GM10248 (cell line): Measurements from ENCODE around the gene FOS.
A peak's percentile ranks its signal among the peaks of the same experiment; 100 is the strongest.

ENCODE experiments used
- CTCF ChIA-PET: fragments of 300-600 bp; sonication (Branson Sonifier 250); formaldehyde crosslinking; extraction: SDS; loops from one replicate; lab custom pipeline; 2021; ENCODE audit warnings: antibody characterized with exemption; lab: Yijun Ruan, JAX
- POLR2A ChIA-PET: fragments of 350-650 bp; sonication (Branson Sonifier 250); formaldehyde crosslinking; extraction: SDS; loops from one replicate; lab custom pipeline; 2020; ENCODE audit warnings: antibody characterized with exemption; lab: Yijun Ruan, JAX
- DNase-seq: peaks from one replicate; pipeline ENCODE4 v3.0.0; 2012; ENCODE audit errors: extremely low spot score
- TF ChIP-seq, protein P1 (sequence below): IDR thresholded peaks from 2 replicates; pipeline ENCODE4 v1.5.1; 2012; ENCODE audit warnings: mild to moderate bottlenecking, low read depth; ENCODE audit errors: extremely low read depth, missing control alignments, control extremely low read depth

The FOS gene

DNA sequence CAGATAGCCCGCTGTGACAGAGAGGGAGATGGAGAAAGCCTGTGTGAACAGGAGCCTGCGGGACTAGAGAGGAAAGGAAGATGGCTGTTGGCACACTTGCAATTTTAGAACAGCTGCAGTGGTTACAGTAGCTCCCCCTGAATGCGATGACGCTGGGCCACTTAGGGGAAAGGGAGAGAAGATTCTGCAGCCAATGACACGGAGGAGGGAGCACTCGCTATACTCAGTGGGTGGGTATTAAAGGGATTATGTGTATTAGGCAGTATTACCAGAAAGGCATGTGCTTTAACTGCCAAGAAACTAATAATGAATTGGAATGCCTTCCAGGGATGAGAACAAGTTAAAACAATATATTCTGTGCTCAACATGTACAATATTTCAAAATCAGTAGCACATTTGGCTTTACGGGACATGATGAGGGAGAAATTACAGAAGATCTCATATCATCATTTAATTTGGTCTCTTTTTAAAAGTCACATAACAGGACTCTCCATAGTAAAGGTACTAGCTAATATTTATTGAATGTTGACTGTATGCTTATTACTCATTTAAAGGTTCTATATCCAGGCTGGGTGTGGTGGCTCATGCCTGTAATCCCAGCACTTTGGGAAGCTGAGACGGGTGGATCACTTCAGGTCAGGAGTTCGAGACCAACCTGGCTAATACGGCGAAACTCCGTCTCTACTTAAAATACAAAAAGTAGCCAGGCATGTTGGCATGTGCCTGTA, 35.9 kb upstream of the FOS start:
- DNase-seq, result no peak
- ChIA-PET CTCF (no interaction called here), POLR2A (no interaction called here)
- TF ChIP-seq, protein P1, sequence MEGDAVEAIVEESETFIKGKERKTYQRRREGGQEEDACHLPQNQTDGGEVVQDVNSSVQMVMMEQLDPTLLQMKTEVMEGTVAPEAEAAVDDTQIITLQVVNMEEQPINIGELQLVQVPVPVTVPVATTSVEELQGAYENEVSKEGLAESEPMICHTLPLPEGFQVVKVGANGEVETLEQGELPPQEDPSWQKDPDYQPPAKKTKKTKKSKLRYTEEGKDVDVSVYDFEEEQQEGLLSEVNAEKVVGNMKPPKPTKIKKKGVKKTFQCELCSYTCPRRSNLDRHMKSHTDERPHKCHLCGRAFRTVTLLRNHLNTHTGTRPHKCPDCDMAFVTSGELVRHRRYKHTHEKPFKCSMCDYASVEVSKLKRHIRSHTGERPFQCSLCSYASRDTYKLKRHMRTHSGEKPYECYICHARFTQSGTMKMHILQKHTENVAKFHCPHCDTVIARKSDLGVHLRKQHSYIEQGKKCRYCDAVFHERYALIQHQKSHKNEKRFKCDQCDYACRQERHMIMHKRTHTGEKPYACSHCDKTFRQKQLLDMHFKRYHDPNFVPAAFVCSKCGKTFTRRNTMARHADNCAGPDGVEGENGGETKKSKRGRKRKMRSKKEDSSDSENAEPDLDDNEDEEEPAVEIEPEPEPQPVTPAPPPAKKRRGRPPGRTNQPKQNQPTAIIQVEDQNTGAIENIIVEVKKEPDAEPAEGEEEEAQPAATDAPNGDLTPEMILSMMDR, result no peak

DNA sequence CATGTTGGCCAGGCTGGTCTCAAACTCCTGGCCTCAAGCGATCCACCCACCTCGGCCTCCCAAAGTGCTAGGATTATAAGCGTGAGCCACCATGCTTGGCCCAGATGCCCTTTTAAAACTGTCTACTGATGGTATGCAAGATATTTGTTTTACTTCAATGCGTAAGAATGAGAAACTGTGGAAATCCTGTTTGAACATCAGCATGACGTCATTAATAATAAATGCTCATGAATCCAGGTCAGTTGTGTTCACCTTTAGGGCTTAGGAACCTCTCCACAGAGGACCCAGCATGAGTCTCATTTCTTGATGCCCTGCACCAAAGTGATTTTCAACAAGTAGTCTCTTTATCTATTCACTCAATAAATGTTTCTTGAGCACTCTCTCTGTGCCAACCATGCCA, 34.5 kb upstream of the FOS start:
- CTCF ChIA-PET, result interaction anchor here (1.1 kb wide), 1 partner anchor 32 kb away, joined by 3 read pairs; no protein-coding TSS in a partner anchor
- TF ChIP-seq, protein P1, result no peak
- POLR2A ChIA-PET, result no interaction called here
- DNase-seq, result no peak

DNA sequence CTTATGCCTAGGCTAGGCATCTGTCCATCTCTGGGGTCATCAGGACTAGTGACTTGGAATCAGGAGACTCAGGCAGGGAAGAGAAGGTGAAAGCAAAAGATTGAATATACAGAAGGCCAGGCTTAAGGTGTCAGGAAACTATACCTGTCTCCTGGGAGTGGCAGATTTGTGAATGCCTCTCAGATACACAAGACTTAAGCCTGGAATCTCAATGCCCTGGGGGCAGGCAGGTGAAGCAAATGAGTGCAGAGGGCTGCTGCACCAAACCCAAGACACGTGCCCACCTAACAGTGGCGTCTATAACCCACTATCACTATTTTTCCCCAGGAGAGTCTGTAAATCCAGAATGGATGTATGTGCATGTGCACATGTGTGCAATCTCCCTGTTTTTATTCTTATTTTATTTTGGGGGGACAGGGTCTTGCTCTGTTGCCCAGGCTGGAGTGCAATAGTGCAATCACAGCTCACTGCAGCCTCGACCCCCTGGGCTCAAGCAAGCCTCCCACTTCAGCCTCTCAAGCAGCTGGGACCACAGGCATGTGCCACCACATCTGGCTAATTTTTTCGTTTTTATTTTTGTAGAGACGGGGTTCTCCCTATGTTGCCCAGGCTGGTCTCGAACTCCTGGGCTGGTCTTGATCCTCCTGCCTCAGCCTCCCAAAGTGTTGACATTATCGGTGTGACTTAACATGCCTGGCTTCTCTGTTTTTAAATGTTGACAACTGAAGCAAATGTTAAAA, 31.9 kb upstream of the FOS start:
- POLR2A ChIA-PET, result no interaction called here

DNA sequence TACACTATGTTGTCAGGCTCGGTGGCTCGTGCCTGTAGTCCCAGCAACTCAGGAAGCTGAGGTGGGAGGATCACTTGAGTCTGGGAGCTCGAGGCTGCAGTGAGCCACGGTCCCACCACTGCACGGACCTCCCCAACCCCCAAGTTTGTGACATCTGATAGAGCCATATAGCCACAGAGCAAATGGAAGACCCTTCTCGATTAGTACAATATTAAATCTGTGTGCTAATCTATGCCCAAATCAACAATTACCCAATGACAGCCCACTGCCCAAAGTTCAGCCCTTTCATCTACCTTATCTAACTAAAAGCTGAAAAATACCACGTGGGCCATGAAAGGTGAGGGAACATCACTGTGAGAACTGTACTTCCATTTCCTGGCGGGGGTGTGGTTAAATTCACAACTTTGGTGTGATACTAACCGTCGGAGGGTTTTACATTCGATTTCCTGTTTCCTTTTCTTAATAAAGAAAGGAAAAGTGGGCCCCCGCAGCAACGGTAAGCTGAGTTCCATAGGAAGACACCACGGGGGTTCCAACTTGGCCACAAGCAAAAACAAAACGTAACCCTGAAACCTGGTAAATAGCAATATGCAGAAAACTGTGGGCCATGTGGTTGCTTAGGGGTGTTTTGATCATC, 31.2 kb upstream of the FOS start:
- DNase-seq, result peak; percentile 39
- TF ChIP-seq, protein P1, result no peak
- CTCF ChIA-PET, result interaction anchor here (1.2 to 2.0 kb wide), 4 partner anchors 10 to 48 kb away, joined by 3 to 9 read pairs (median 4); no protein-coding TSS in a partner anchor
- POLR2A ChIA-PET, result no interaction called here

More for the DNA sequence above, 31.9 kb upstream of the FOS start:
- CTCF ChIA-PET, result interaction anchor here (1.2 to 1.3 kb wide), 2 partner anchors 11 to 22 kb away, joined by 3 read pairs; no protein-coding TSS in a partner anchor
- DNase-seq, result no peak
- TF ChIP-seq, protein P1, result no peak

DNA sequence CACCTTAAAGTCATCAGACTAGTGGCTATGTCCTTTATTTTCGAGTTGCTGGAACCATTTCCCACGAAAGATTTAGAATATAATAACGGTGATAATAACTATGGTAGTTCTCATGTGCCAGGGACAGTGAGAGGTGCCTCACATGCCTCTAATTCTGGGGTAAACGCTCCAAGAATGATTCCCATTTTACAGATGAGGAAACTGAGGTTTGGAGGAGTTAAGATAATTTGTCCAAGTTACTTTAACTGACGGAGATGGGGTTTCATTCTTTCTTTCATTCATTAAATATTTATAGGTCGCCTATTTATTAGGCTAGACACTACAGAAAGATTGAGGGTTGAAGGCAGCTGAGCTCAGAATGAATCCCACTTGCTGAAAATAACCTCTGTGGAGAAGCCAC, 30.7 kb upstream of the FOS start:
- TF ChIP-seq, protein P1, result no peak
- ChIA-PET POLR2A (no interaction called here), CTCF (interaction anchor here (1.2 to 2.0 kb wide), 4 partner anchors 23 to 313 kb away, joined by 3 to 9 read pairs (median 4); no protein-coding TSS in a partner anchor)
- no peak for DNase-seq

DNA sequence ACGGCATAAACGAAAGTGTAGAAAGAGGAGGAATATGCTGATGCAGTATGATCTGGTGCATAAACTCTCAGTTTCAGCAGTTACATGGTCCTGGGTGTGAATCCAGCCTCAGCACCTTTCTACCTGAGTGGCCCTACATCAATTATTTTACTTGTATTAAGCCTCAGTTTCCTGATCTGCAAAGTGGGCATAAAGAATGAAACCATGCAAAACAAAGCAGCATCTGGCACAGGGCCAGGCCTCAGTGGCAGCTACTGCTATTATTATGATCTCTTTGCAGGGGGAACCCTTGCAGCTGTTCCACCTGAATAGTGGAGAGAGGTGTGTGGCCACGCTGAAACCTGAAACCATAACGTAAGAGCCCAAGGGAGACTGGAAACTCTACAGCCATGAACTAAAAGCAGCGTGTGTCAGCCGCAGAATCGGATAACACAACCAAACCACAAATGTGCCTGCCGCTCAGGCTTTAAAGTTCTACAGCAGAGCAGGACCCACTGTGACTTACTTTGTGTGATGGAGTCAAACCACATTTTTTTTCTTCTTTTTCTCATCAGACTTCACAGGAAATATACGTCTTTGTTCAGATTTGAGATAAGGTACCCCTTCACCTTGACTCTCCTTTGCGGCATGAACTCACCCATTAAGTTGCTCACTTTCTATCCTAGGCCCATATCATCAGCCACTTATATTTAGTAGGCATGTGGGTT, 29.2 kb upstream of the FOS start:
- peak; percentile 81 for DNase-seq
- POLR2A ChIA-PET, result no interaction called here
- CTCF ChIA-PET, result interaction anchor here (0.9 to 2.0 kb wide), 6 partner anchors 9 to 312 kb away, joined by 3 to 9 read pairs (median 4); no protein-coding TSS in a partner anchor
- TF ChIP-seq, protein P1, result no peak
